Measurements from ENCODE around the gene LRP1B. TPM values are rescaled to one million over a fixed set of nuclear protein-coding genes. Genes with fewer than 3 reads are reported as not detected.

Gene LRP1B
- total and polyA plus RNA-seq, 2 donors from 2014 or later, result 0.69 to 1.2 TPM

DNA sequence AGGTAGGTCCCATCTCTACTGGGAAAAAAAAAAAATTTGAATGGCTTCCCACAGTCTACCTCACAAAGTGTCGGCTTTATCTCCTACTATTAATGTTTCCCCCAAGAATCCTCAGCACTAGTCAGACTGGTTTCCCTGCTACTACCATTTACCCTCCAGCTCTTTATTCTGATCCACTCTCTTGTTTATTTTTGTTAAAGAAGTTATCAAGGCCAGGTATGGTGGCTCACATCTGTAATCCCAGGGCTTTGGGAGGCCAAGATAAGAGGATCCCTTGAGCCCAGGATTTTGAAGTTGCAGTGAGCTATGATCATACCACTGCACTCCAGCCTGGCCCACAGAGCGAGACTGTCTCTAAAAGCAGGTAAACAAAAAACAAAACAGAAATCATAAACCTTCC lies 1275.3 kb downstream of the LRP1B start:
- H3K36me3 ChIP-seq (ENCODE audit: control insufficient read depth in 2 of 3, insufficient read depth in 3 of 3, low read length in 3 of 3), result no peaks in the 10 kb centered on the region
- H3K27me3 ChIP-seq (ENCODE audit: control insufficient read depth, insufficient read depth, low read length), result no peaks in the 10 kb centered on the region
- no peak overlapping the region for H3K4me3 ChIP-seq (ENCODE audit: low read length in 3 of 3)
- no peaks in the 10 kb centered on the region for H3K4me1 ChIP-seq (ENCODE audit: control insufficient read depth in 2 of 3, insufficient read depth in 2 of 3, low read depth in 1 of 3, low read length in 3 of 3)
- H3K9ac ChIP-seq (ENCODE audit: low read length in 3 of 3), result no peak overlapping the region
- H3K27ac ChIP-seq (ENCODE audit: low read depth in 2 of 2, low read length in 2 of 2), result no peak overlapping the region
- DNase-seq (no peak), FAIRE-seq (no peak)
- no peaks in the 10 kb centered on the region for H3K9me3 ChIP-seq (ENCODE audit: control insufficient read depth in 2 of 3, insufficient read depth in 1 of 3, low read length in 3 of 3)
- TF ChIP-seq, protein P1, sequence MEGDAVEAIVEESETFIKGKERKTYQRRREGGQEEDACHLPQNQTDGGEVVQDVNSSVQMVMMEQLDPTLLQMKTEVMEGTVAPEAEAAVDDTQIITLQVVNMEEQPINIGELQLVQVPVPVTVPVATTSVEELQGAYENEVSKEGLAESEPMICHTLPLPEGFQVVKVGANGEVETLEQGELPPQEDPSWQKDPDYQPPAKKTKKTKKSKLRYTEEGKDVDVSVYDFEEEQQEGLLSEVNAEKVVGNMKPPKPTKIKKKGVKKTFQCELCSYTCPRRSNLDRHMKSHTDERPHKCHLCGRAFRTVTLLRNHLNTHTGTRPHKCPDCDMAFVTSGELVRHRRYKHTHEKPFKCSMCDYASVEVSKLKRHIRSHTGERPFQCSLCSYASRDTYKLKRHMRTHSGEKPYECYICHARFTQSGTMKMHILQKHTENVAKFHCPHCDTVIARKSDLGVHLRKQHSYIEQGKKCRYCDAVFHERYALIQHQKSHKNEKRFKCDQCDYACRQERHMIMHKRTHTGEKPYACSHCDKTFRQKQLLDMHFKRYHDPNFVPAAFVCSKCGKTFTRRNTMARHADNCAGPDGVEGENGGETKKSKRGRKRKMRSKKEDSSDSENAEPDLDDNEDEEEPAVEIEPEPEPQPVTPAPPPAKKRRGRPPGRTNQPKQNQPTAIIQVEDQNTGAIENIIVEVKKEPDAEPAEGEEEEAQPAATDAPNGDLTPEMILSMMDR (IDR thresholded peaks at IDR 0.05; ENCODE audit: borderline replicate concordance, extremely low read depth, insufficient read depth), result no peak
- intact Hi-C loops (cut with DNase I), result no loop called here

DNA sequence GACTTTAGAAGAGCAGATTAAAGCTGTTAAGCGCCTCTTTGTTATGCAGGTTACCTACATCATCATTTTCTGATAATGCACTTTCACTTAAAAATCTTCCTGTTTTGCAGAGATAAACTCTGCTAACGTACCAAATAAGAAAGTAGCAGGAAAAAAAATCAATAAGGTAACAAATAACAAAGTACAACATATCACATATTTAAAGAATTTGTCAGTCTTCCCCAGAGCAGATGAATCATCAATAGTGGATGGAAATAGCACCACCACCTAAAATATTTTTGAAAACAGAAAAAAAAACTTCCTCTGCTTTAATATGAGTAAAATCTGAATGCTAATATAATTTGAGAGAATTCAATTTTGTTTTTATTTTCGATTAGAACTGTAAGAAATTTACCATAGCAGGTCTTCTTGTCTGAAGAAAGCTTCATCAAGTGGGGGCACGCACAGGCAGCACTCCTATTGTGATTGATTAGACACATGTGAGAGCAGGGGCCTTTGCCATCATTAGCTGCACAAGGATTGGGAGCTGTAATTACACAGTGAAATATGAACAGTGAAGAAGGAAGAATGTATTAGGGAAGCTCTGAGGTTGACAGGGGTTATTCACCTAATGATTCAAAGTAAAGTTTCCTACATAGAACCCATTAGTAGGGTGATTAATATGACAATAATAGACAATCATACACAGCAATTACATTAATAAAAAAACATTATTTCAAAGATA lies 1279.4 kb downstream of the LRP1B start:
- Histone ChIP-seq H3K4me3 (ENCODE audit: low read length in 3 of 3) (no peak overlapping the region), H3K27me3 (ENCODE audit: control insufficient read depth, insufficient read depth, low read length) (no peaks in the 10 kb centered on the region), H3K4me1 (ENCODE audit: control insufficient read depth in 2 of 3, insufficient read depth in 2 of 3, low read depth in 1 of 3, low read length in 3 of 3) (no peaks in the 10 kb centered on the region), H3K36me3 (ENCODE audit: control insufficient read depth in 2 of 3, insufficient read depth in 3 of 3, low read length in 3 of 3) (no peaks in the 10 kb centered on the region), H3K9ac (ENCODE audit: low read length in 3 of 3) (no peak overlapping the region), H3K27ac (ENCODE audit: low read depth in 2 of 2, low read length in 2 of 2) (no peak overlapping the region), H3K9me3 (ENCODE audit: control insufficient read depth in 2 of 3, insufficient read depth in 1 of 3, low read length in 3 of 3) (no peaks in the 10 kb centered on the region)
- no peak for FAIRE-seq
- intact Hi-C loops (cut with DNase I), result no loop called here
- TF ChIP-seq, protein P1 (IDR thresholded peaks at IDR 0.05; ENCODE audit: borderline replicate concordance, extremely low read depth, insufficient read depth), result no peak
- no peak for DNase-seq

DNA sequence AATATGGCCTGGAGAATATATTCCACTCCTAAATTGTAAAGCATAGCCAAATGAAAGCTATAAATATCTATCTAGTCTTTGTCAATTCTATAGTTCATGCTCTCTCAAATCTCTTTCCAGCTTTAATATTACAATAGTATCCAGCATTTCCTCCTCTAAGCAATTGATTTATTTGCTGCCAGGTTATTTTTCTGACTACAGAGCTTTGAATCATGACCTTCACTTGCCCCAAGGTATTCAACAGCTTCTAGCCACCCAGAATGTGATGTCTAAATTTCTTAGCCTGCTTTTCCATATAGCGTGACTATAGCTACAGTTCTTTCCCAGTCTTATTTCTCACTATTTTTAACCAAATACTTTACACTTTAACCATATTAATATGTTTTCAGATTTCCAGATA lies 1287.6 kb downstream of the LRP1B start:
- no peak overlapping the region for H3K9ac ChIP-seq (ENCODE audit: low read length in 3 of 3)
- H3K27me3 ChIP-seq (ENCODE audit: control insufficient read depth, insufficient read depth, low read length), result no peaks in the 10 kb centered on the region
- no peaks in the 10 kb centered on the region for H3K9me3 ChIP-seq (ENCODE audit: control insufficient read depth in 2 of 3, insufficient read depth in 1 of 3, low read length in 3 of 3)
- H3K4me3 ChIP-seq (ENCODE audit: low read length in 3 of 3), result no peak overlapping the region
- no peaks in the 10 kb centered on the region for H3K36me3 ChIP-seq (ENCODE audit: control insufficient read depth in 2 of 3, insufficient read depth in 3 of 3, low read length in 3 of 3)
- TF ChIP-seq, protein P1 (IDR thresholded peaks at IDR 0.05; ENCODE audit: borderline replicate concordance, extremely low read depth, insufficient read depth), result no peak
- no peak overlapping the region for H3K27ac ChIP-seq (ENCODE audit: low read depth in 2 of 2, low read length in 2 of 2)
- DNase-seq (no peak), FAIRE-seq (no peak)
- intact Hi-C loops (cut with DNase I), result no loop called here
- no peaks in the 10 kb centered on the region for H3K4me1 ChIP-seq (ENCODE audit: control insufficient read depth in 2 of 3, insufficient read depth in 2 of 3, low read depth in 1 of 3, low read length in 3 of 3)

DNA sequence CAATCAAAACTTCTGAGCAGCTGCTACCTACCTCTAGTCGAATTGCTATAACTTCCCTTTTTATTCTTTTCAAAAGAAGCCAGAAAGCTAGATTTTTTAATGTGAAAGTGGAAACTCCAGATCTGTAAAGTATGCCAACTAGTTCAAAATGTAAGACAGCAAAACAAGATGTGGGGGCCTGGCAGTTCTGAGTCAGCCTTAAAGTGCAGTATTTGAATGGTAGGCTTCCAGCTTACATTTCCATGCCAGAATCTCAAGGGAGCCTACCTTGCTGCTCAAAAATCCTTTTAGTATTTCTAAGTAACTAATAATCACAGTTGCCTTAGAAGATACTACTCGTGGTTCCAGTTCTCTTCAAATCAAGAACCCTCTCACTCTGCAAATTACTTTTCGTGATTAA lies 1288.7 kb downstream of the LRP1B start:
- no peak overlapping the region for H3K9ac ChIP-seq (ENCODE audit: low read length in 3 of 3)
- FAIRE-seq (no peak), DNase-seq (no peak)
- no peak overlapping the region for H3K4me3 ChIP-seq (ENCODE audit: low read length in 3 of 3)
- H3K4me1 ChIP-seq (ENCODE audit: control insufficient read depth in 2 of 3, insufficient read depth in 2 of 3, low read depth in 1 of 3, low read length in 3 of 3), result no peaks in the 10 kb centered on the region
- H3K9me3 ChIP-seq (ENCODE audit: control insufficient read depth in 2 of 3, insufficient read depth in 1 of 3, low read length in 3 of 3), result no peaks in the 10 kb centered on the region
- H3K27ac ChIP-seq (ENCODE audit: low read depth in 2 of 2, low read length in 2 of 2), result no peak overlapping the region
- intact Hi-C loops (cut with DNase I), result no loop called here
- TF ChIP-seq, protein P1 (IDR thresholded peaks at IDR 0.05; ENCODE audit: borderline replicate concordance, extremely low read depth, insufficient read depth), result no peak
- no peaks in the 10 kb centered on the region for H3K27me3 ChIP-seq (ENCODE audit: control insufficient read depth, insufficient read depth, low read length)
- no peaks in the 10 kb centered on the region for H3K36me3 ChIP-seq (ENCODE audit: control insufficient read depth in 2 of 3, insufficient read depth in 3 of 3, low read length in 3 of 3)
